Lung (tissue), 12 donors: ENCODE results near the gene MAGIX. TPM values are rescaled to one million over a fixed set of nuclear protein-coding genes. Genes with fewer than 3 reads are reported as not detected.
A peak's percentile ranks its signal among the peaks of the same experiment; 100 is the strongest.

ENCODE experiments used
- ATAC-seq: fragments of 200-7000 bp; cut with Tn5 transposase; one replicate; pipeline ENCODE4 v1.9.1; 2020; ENCODE audit warnings: moderate number of reproducible peaks; ENCODE audit not compliant: insufficient read depth, low FRiP score
- DNase-seq, 3 donors: peaks; one replicate each; pipeline ENCODE4 v3.0.0-alpha.2; 2013 to 2017
- H3K27ac ChIP-seq, 2 donors: one replicate each; pipeline ENCODE4 v1.5.1; 2013; ENCODE audit warnings: mild to moderate bottlenecking in 2 of 2, moderate library complexity in 2 of 2, control low read depth in 1 of 2, inconsistent platforms in 1 of 2, low read depth in 1 of 2, low read length in 1 of 2
- H3K27me3 ChIP-seq, 3 donors: one replicate each; pipeline ENCODE4 v1.5.1; 2013; ENCODE audit warnings: low read length in 2 of 3; ENCODE audit not compliant: control insufficient read depth in 3 of 3, insufficient read depth in 3 of 3
- H3K36me3 ChIP-seq, 4 donors: one replicate each; pipeline ENCODE4 v1.5.1; 2013; ENCODE audit warnings: low read length in 4 of 4, mild to moderate bottlenecking in 1 of 4, moderate library complexity in 1 of 4; ENCODE audit not compliant: control insufficient read depth in 4 of 4, insufficient read depth in 4 of 4
- H3K4me1 ChIP-seq, 5 donors: one replicate each; pipeline ENCODE4 v1.5.1; 2013; ENCODE audit warnings: low read length in 5 of 5, mild to moderate bottlenecking in 2 of 5, moderate library complexity in 1 of 5; ENCODE audit not compliant: control insufficient read depth in 5 of 5, insufficient read depth in 5 of 5
- H3K4me3 ChIP-seq: one replicate; pipeline ENCODE4 v1.5.1; 2013; ENCODE audit warnings: mild to moderate bottlenecking, control low read depth, moderate library complexity
- H3K9ac ChIP-seq, 2 donors: one replicate each; pipeline ENCODE4 v1.5.1; 2013; ENCODE audit warnings: low read length in 2 of 2, control low read depth in 1 of 2; ENCODE audit not compliant: insufficient read depth in 1 of 2
- H3K9me3 ChIP-seq, 4 donors: one replicate each; pipeline ENCODE4 v1.5.1; 2013; ENCODE audit warnings: low read length in 3 of 4, mild to moderate bottlenecking in 1 of 4, moderate library complexity in 1 of 4; ENCODE audit not compliant: control insufficient read depth in 4 of 4, insufficient read depth in 3 of 4
- WGBS, 2 donors: extraction: QIAGEN DNeasy Blood & Tissue Kit; methylation state at CpG; one replicate each; pipeline ENCODE4 v1.1.7; 2013; 5-methylcytosine and 5-hydroxymethylcytosine counted together
- polyA plus RNA-seq, 2 donors: library from polyadenylated mRNA; stranded (reverse); fragments of 200-250 nt; gene quantifications; one replicate each; pipeline ENCODE4 v1.2.1, GENCODE V29; 2013
- total RNA-seq, 2 donors: library from RNA; depleted of rRNA in 1 of 2; stranded (reverse); fragments of >200 nt in 1 of 2; gene quantifications; one replicate each; pipeline ENCODE4 v1.2.1, GENCODE V29; 2014 to 2021
- TF ChIP-seq, protein P1 (sequence below): IDR thresholded peaks from 2 replicates; pipeline ENCODE4 v1.5.1; 2012; ENCODE audit warnings: mild to moderate bottlenecking; ENCODE audit errors: control extremely low read depth, extremely low read depth
- donor health status: control.
- donor health status: control.
- donor health status: Bipolar disorder and iron deficiency.
- donor health status: healthy.
- donor health status: DM: yes; HTN: yes; CAD: no.

MAGIX gene
- total and polyA plus RNA-seq, 4 donors: 7.3 to 19.0 (median 12.5) TPM

DNA sequence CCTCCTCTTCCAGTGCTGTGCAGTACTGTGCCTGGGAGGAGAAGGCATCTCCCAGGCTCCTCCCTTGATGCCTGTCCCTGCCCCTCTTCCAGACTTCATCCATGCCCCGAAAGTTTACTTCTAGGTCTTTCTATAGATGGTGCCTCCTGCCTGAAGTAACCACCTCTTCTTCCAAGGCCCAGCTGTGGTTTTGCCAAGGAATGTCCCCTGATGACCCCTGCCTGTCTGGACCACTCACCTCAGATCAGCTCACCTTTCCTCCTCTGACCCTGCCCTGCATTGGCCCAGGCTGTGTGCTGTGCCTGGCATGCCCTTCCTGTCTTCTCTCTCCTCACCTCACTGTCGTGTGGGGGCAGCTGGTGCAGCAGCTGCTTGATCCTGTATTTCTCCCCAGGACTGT, 16.8 kb downstream of the MAGIX start:
- TF ChIP-seq, protein P1, sequence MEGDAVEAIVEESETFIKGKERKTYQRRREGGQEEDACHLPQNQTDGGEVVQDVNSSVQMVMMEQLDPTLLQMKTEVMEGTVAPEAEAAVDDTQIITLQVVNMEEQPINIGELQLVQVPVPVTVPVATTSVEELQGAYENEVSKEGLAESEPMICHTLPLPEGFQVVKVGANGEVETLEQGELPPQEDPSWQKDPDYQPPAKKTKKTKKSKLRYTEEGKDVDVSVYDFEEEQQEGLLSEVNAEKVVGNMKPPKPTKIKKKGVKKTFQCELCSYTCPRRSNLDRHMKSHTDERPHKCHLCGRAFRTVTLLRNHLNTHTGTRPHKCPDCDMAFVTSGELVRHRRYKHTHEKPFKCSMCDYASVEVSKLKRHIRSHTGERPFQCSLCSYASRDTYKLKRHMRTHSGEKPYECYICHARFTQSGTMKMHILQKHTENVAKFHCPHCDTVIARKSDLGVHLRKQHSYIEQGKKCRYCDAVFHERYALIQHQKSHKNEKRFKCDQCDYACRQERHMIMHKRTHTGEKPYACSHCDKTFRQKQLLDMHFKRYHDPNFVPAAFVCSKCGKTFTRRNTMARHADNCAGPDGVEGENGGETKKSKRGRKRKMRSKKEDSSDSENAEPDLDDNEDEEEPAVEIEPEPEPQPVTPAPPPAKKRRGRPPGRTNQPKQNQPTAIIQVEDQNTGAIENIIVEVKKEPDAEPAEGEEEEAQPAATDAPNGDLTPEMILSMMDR: no peak
- Histone ChIP-seq H3K27ac (no peak overlapping the region), H3K36me3 (peaks cover 0 to 19% (median 3%) of the 10 kb centered on the region in 4 donors), H3K4me3 (no peak overlapping the region), H3K9me3 (peaks cover 0 to 3% (median 0%) of the 10 kb centered on the region in 4 donors), H3K27me3 (no peaks in the 10 kb centered on the region), H3K9ac (no peak overlapping the region), H3K4me1 (no peaks in the 10 kb centered on the region)
- ATAC-seq (no peak), DNase-seq (no peak)
- 75 to 92% methylated on average over 2 of the region's 2 CpGs for WGBS, 2 donors

DNA sequence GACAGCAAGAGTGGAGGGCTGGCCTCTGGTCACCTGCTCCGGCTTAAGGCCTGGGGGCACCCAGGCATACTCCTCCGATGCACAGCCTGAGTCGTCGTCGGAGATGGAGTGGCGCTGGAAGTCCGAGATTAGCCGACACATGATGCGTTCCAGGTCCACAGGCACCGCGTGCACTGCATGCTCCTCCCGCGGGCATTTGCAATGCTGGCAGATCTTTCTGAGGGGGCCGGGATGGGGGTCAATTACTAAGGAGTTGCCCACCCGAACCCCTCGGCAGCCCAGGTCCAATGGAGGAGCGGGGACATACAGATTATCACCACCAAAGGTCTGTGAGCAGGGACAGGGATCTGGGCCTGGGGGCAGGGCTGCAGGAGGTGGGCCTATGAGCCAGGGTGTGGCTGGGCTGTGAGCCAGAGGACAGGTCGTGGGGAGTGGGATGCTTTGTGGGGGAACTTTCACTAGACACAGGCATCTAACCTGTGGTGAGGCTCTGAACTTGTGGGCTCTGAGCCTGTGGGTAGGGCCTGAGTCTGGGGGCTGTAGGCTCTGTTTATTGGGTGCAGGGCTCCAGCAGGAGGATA, 21.2 kb downstream of the MAGIX start:
- H3K36me3 ChIP-seq: peaks cover 0 to 12% (median 0%) of the 10 kb centered on the region in 4 donors
- peak overlapping the region in 1 of 2 donors; percentile 13 for H3K27ac ChIP-seq
- ATAC-seq: no peak
- no peak for DNase-seq
- peaks cover 0 to 6% (median 0%) of the 10 kb centered on the region in 5 donors for H3K4me1 ChIP-seq
- H3K27me3 ChIP-seq: no peaks in the 10 kb centered on the region
- no peaks in the 10 kb centered on the region for H3K9me3 ChIP-seq
- TF ChIP-seq, protein P1: no peak
- WGBS, 2 donors: 85 to 95% methylated on average over 16 to 18 of the region's 18 CpGs
- H3K4me3 ChIP-seq: no peak overlapping the region
- H3K9ac ChIP-seq: no peak overlapping the region

DNA sequence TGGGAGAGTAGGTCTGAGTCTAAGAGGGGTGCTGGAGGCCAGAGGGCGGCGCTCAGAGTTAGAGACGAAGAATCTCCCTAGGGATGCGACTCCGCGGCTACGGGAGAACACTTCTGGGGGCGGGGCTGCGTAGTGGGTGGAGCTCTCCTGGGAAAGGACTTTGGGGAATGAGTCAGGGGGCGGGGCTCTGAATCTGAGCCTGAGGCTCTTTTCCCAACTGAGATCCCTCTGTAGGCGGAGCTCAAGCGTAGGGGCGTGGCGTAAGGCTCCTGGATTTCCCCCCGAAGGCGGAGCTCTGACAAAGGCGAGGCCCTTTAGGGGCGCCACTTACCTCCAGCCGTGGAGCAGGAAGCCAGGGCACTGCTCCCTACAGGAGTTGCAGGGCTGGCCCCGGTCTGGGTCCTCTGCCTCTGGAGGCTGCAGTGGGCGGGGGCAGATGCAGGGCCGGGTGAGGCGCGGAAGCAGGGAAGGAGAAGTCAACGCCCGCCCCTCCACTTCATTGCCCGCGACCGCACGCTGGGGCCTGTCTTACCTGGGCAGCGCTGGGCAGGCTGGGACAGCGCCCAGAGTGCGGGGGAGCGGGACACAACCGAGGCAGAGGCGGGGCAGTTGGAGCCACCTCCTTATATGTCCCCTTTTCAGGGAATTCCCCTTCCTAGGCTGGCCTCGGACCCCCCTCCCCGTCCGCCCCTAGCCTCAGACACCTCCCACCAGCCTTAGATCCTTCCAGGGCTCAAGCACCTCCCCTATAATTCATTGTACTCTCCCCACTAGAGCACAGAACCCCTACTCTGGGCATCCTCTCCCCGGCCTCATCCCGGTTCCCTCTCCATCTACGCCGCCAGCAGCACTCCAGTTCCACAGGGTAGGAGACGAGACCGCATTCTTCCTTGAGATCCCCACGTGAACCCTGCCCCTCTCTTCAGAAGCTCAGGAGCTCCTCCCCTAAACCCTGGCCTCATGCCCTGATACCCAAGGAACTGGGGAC, 22.0 kb downstream of the MAGIX start:
- peak; percentile 87 to 90 (median 88) for DNase-seq
- peak; percentile 73 for ATAC-seq
- TF ChIP-seq, protein P1: no peak
- H3K27me3 ChIP-seq: no peaks in the 10 kb centered on the region
- WGBS, 2 donors: 18 to 45% methylated on average over 30 to 46 of the region's 46 CpGs
- peak overlapping the region; percentile 69 to 76 for H3K27ac ChIP-seq
- no peak overlapping the region for H3K9ac ChIP-seq
- H3K9me3 ChIP-seq: no peaks in the 10 kb centered on the region
- peaks cover 0 to 6% (median 0%) of the 10 kb centered on the region in 5 donors for H3K4me1 ChIP-seq
- H3K36me3 ChIP-seq: peaks cover 0 to 5% (median 0%) of the 10 kb centered on the region in 4 donors
- peak overlapping the region; percentile 27 for H3K4me3 ChIP-seq
